Keratinocyte (primary cell): Measurements from ENCODE around the gene KLHL2. TPM values are rescaled to one million over a fixed set of nuclear protein-coding genes. Genes with fewer than 3 reads are reported as not detected.
A peak's percentile ranks its signal among the peaks of the same experiment; 100 is the strongest.

ENCODE experiments used
- DNase-seq: peaks from one replicate; pipeline ENCODE4 v3.0.0-alpha.2; 2011; ENCODE audit warnings: low read depth, missing footprints, low spot score
- FAIRE-seq: peaks from 2 replicates; lab custom pipeline; 2011; peaks lifted over from hg19 to GRCh38; lab: Jason Lieb, UNC
- H2AFZ ChIP-seq: 2 replicates; pipeline ENCODE4 v1.6.0; 2012; ENCODE audit warnings: low read length, control low read depth, inconsistent platforms; ENCODE audit not compliant: control insufficient read depth
- H3K27ac ChIP-seq: 2 replicates; pipeline ENCODE4 v1.5.1; 2011; ENCODE audit warnings: low read length; ENCODE audit not compliant: control insufficient read depth, insufficient read depth
- H3K27me3 ChIP-seq: 3 replicates; pipeline ENCODE4 v1.6.0; 2011; ENCODE audit warnings: low read length; ENCODE audit not compliant: control insufficient read depth, insufficient read depth; ENCODE audit errors: extremely low read depth
- H3K36me3 ChIP-seq, 2 experiments: 2 replicates in 1 of 2; 3 replicates in 1 of 2; pipeline ENCODE4 v1.5.1; 2011; ENCODE audit warnings: low read length in 2 of 2, mild to moderate bottlenecking in 1 of 2; ENCODE audit not compliant: control insufficient read depth in 2 of 2, insufficient read depth in 2 of 2; ENCODE audit errors: extremely low read depth in 1 of 2
- H3K4me1 ChIP-seq: 3 replicates; pipeline ENCODE4 v1.5.1; 2011; ENCODE audit warnings: low read length; ENCODE audit not compliant: control insufficient read depth, insufficient read depth; ENCODE audit errors: extremely low read depth
- H3K4me2 ChIP-seq: 3 replicates; pipeline ENCODE4 v1.6.0; 2011; ENCODE audit warnings: low read depth, low read length; ENCODE audit not compliant: control insufficient read depth, insufficient read depth; ENCODE audit errors: extremely low read depth
- H3K4me3 ChIP-seq, 3 experiments: fragments of 200-600 bp in 1 of 3; sonication (generic) in 1 of 3; 2 replicates in 2 of 3; 3 replicates in 1 of 3; pipeline ENCODE4 v1.5.1; 2011 to 2016; ENCODE audit warnings: low read length in 3 of 3, mild to moderate bottlenecking in 3 of 3, control low read depth in 2 of 3, inconsistent platforms in 1 of 3, low read depth in 1 of 3, mixed read lengths in 1 of 3, mixed run types in 1 of 3, moderate library complexity in 1 of 3; ENCODE audit not compliant: control insufficient read depth in 2 of 3, insufficient read depth in 2 of 3; ENCODE audit errors: extremely low read depth in 1 of 3
- H3K79me2 ChIP-seq: 2 replicates; pipeline ENCODE4 v1.6.0; 2012; ENCODE audit warnings: low read length; ENCODE audit not compliant: control insufficient read depth, insufficient read depth
- H3K9ac ChIP-seq: 3 replicates; pipeline ENCODE4 v1.6.0; 2011; ENCODE audit warnings: low read length; ENCODE audit not compliant: control insufficient read depth, insufficient read depth; ENCODE audit errors: extremely low read depth
- H3K9me1 ChIP-seq: 3 replicates; pipeline ENCODE4 v1.6.0; 2011; ENCODE audit warnings: low read length; ENCODE audit not compliant: control insufficient read depth, insufficient read depth; ENCODE audit errors: extremely low read depth
- H3K9me3 ChIP-seq: 2 replicates; pipeline ENCODE4 v1.5.1; 2012; ENCODE audit warnings: low read depth, low read length; ENCODE audit not compliant: control insufficient read depth
- H4K20me1 ChIP-seq: 3 replicates; pipeline ENCODE4 v1.6.0; 2011; ENCODE audit warnings: low read length; ENCODE audit not compliant: control insufficient read depth, insufficient read depth; ENCODE audit errors: extremely low read depth
- EZH2 ChIP-seq: IDR thresholded peaks from one replicate; pipeline ENCODE4 v1.6.1; 2012; ENCODE audit warnings: inconsistent platforms, mild to moderate bottlenecking, low read length, moderate library complexity
- dilution Hi-C: fragments of 300-500 bp; cut with MboI; formaldehyde crosslinking; loops from one replicate; pipeline ENCODE4 v1.7.0; 2020; ENCODE audit warnings: low sequenced_read_pairs; ENCODE audit not compliant: extremely low pct_ligation_motif_present
- polyA plus RNA-seq, 5 experiments: library from polyadenylated mRNA; depleted of rRNA in 3 of 5; stranded (reverse) in 3 of 5; stranded (forward) in 1 of 5; unstranded in 1 of 5; fragments of >200 nt; gene quantifications; 1 replicate in 1 of 5; 2 replicates in 3 of 5; 3 replicates in 1 of 5; pipeline versions ENCODE4 v1.2.1 to v1.2.3, GENCODE V29; 2011 to 2012; ENCODE audit warnings: missing spikeins in 2 of 5, low read depth in 1 of 5, low replicate concordance in 1 of 5
- TF ChIP-seq, protein P1 (sequence below), 3 experiments: IDR thresholded peaks in 1 of 3; conservative IDR thresholded peaks in 1 of 3; optimal IDR thresholded peaks in 1 of 3; 2 replicates in 2 of 3; 3 replicates in 1 of 3; pipeline versions ENCODE3 to v1.5.1; 2011; ENCODE audit warnings: low read length in 3 of 3, mild to moderate bottlenecking in 3 of 3, moderate library complexity in 2 of 3, control low read depth in 1 of 3, inconsistent platforms in 1 of 3; ENCODE audit not compliant: insufficient read depth in 2 of 3; ENCODE audit errors: extremely low read depth in 1 of 3

Gene KLHL2
- polyA plus RNA-seq, 1 donor (not counting 4 experiments of a cell fraction or from before 2014, with no cell fraction given), result 18.5 TPM

DNA sequence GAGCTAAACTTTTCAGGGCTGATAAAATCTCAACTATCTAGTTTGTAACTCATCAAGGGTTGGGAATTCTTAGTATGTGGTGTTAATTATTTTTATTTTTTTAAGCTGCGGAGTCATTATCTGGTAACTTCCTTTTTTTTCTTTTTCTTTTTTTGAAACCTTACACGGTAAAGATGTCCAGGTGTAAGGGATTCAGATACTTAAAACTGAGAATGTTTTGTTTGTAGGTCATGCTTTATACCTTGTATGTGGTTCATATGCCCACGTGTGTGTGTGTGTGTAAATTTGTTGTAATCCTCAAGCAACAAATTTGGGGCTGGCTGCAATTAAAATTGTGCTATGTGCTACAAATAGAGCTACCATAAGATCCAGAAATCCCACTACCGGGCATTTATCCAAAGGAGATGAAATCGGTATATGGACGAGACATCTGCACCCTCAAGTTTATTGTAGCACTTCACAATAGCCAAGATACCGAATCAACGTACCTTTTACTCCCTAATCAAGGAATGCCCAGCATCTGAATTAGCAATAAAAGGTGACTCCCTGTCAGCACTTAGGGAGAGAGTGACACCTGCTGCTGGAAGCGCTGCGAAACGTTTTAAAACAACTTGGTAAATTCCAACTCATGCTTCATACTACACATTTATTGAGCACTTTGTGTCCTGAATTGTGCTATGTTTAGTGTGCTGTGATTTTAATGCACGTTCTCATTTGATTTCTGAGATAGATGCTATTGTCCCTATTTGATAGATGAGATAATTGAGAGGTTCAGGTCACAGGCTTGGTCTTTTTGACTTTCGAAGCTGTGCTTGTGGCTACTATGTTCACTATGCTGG is 136.2 kb downstream of the KLHL2 start:
- Histone ChIP-seq H3K27ac (no peak overlapping the region), H2AFZ (no peak overlapping the region), H3K4me1 (no peaks in the 10 kb centered on the region), H3K9ac (no peak overlapping the region), H4K20me1 (no peaks in the 10 kb centered on the region), H3K9me1 (no peaks in the 10 kb centered on the region), H3K9me3 (no peaks in the 10 kb centered on the region), H3K4me3 (no peak overlapping the region), H3K79me2 (no peaks in the 10 kb centered on the region), H3K36me3 (peaks cover 4 to 6% of the 10 kb centered on the region in 2 experiments), H3K4me2 (no peak overlapping the region), H3K27me3 (no peaks in the 10 kb centered on the region)
- TF ChIP-seq, protein P1, sequence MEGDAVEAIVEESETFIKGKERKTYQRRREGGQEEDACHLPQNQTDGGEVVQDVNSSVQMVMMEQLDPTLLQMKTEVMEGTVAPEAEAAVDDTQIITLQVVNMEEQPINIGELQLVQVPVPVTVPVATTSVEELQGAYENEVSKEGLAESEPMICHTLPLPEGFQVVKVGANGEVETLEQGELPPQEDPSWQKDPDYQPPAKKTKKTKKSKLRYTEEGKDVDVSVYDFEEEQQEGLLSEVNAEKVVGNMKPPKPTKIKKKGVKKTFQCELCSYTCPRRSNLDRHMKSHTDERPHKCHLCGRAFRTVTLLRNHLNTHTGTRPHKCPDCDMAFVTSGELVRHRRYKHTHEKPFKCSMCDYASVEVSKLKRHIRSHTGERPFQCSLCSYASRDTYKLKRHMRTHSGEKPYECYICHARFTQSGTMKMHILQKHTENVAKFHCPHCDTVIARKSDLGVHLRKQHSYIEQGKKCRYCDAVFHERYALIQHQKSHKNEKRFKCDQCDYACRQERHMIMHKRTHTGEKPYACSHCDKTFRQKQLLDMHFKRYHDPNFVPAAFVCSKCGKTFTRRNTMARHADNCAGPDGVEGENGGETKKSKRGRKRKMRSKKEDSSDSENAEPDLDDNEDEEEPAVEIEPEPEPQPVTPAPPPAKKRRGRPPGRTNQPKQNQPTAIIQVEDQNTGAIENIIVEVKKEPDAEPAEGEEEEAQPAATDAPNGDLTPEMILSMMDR (optimal IDR thresholded peaks at IDR 0.05 in 1 of 3, IDR thresholded peaks at IDR 0.05 in 1 of 3, conservative IDR thresholded peaks at IDR 0.05 in 1 of 3; ENCODE audit: extremely low read depth in 1 of 3, insufficient read depth in 2 of 3, low read length in 3 of 3), result peak in 2 of 3 experiments; percentile 22 to 34
- TF ChIP-seq EZH2, result no peak
- DNase-seq, result no peak
- FAIRE-seq, result no peak
- dilution Hi-C loops, result loop anchor here (25.0 kb wide), 1 partner anchor 119 kb away; no protein-coding TSS in a partner anchor

DNA sequence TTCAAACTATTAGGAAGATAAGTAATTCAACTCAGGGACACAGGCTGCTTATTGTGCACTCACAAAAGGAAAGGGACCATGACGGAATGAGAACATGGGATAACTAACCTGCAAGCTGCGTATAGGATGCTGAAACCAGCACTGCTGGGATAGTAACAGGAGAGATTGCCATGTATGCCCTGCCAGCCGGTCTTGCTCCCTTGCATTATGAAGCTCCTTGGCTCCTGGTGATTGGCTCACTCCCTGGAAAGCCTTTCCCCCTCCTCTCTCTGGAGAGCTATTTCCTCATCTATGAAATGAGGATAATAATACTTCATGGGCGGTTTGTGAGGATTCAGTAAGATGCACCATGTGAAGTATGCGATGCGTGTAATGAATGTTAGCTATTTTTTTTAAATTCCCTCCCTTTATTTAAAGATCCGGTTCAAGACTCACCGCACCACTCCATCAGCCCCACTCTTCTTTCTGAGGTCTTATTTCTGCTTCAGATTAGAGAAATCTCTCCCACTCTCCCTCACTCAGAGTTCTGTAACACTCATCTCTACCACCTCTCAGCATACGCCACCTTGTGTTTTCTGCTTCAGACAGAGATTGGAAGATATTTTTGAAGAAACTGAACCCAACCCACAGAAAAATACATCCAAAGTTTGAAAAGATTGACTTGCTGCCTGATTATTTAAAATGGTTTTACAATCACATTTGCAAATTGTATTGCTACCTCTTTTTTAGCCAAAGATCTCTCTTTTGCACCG is 138.5 kb downstream of the KLHL2 start:
- H3K9me3 ChIP-seq, result no peaks in the 10 kb centered on the region
- H3K36me3 ChIP-seq, result peaks cover 0 to 1% of the 10 kb centered on the region in 2 experiments
- TF ChIP-seq EZH2, result no peak
- TF ChIP-seq, protein P1 (optimal IDR thresholded peaks at IDR 0.05 in 1 of 3, IDR thresholded peaks at IDR 0.05 in 1 of 3, conservative IDR thresholded peaks at IDR 0.05 in 1 of 3; ENCODE audit: extremely low read depth in 1 of 3, insufficient read depth in 2 of 3, low read length in 3 of 3), result no peak
- no peaks in the 10 kb centered on the region for H3K79me2 ChIP-seq
- H3K4me3 ChIP-seq, result no peak overlapping the region
- FAIRE-seq (no peak), DNase-seq (no peak)
- no peak overlapping the region for H2AFZ ChIP-seq
- H3K27me3 ChIP-seq, result no peaks in the 10 kb centered on the region
- H3K4me1 ChIP-seq, result no peaks in the 10 kb centered on the region
- no peak overlapping the region for H3K4me2 ChIP-seq
- H3K9ac ChIP-seq, result no peak overlapping the region
- no peak overlapping the region for H3K27ac ChIP-seq
- dilution Hi-C loops, result loop anchor here (25.0 kb wide), 1 partner anchor 116 kb away; no protein-coding TSS in a partner anchor
- H4K20me1 ChIP-seq, result no peaks in the 10 kb centered on the region
- no peaks in the 10 kb centered on the region for H3K9me1 ChIP-seq
